GM23248 (cell line): ENCODE results near the gene SEL1L2.

Experiments
- EZH2 ChIP-seq: fragments of 200-600 bp; sonication (generic); IDR thresholded peaks from 2 replicates; pipeline ENCODE4 v1.6.1; 2018; ENCODE audit warnings: antibody characterized with exemption, mild to moderate bottlenecking; ENCODE audit not compliant: insufficient read depth, poor library complexity, severe bottlenecking
- EZH2phosphoT487 ChIP-seq: fragments of 200-600 bp; sonication (generic); IDR thresholded peaks from 2 replicates; pipeline ENCODE4 v1.6.1; 2018; ENCODE audit warnings: antibody characterized with exemption, moderate library complexity, mild to moderate bottlenecking, low read depth; ENCODE audit not compliant: insufficient read depth

GRCh38 chr20:13928901-13929300, 61.5 kb downstream of the SEL1L2 start:
- no peak for TF ChIP-seq EZH2
- TF ChIP-seq EZH2phosphoT487: no peak
